ENCODE results near the gene CIITA.

Gene CIITA

GRCh38 chr16:10888320-10888937, 11.4 kb downstream of the CIITA start:
- Histone ChIP-seq H3K9me3 (no peaks in the 10 kb centered on the region), H3K36me3 (no peaks in the 10 kb centered on the region), H3K4me1 (no peaks in the 10 kb centered on the region), H3K27me3 (peaks cover 5% of the 10 kb centered on the region; the same call in 1 of the 2 replicates), H3K4me3 (ENCODE audit: low read depth, low read length) (no peak overlapping the region)
- DNase-seq: no peak
- TF ChIP-seq CTCF (IDR thresholded peaks at IDR 0.05; ENCODE audit: low read depth, low read length): no peak

GRCh38 chr16:10889855-10890254, 12.9 kb downstream of the CIITA start:
- no peak for DNase-seq
- no peaks in the 10 kb centered on the region for H3K36me3 ChIP-seq
- H3K4me3 ChIP-seq (ENCODE audit: low read depth, low read length): no peak overlapping the region
- no peaks in the 10 kb centered on the region for H3K4me1 ChIP-seq
- peaks cover 9% of the 10 kb centered on the region; the same call in 1 of the 2 replicates for H3K27me3 ChIP-seq
- no peaks in the 10 kb centered on the region for H3K9me3 ChIP-seq
- no peak for TF ChIP-seq CTCF (IDR thresholded peaks at IDR 0.05; ENCODE audit: low read depth, low read length)

- Histone ChIP-seq H3K27me3 (peaks cover 24% of the 10 kb centered on the region), H3K36me3 (no peaks in the 10 kb centered on the region), H3K4me1 (no peaks in the 10 kb centered on the region), H3K4me3 (ENCODE audit: low read depth, low read length) (no peak overlapping the region), H3K9me3 (no peaks in the 10 kb centered on the region)
- no peak for DNase-seq
- no peak for TF ChIP-seq CTCF (IDR thresholded peaks at IDR 0.05; ENCODE audit: low read depth, low read length)
These were observed 15.8 kb downstream of the CIITA start for GRCh38 chr16:10892782-10893318.

- Histone ChIP-seq H3K9me3 (no peaks in the 10 kb centered on the region), H3K36me3 (no peaks in the 10 kb centered on the region), H3K27me3 (peaks cover 24% of the 10 kb centered on the region), H3K4me3 (ENCODE audit: low read depth, low read length) (no peak overlapping the region), H3K4me1 (no peaks in the 10 kb centered on the region)
- no peak for TF ChIP-seq CTCF (IDR thresholded peaks at IDR 0.05; ENCODE audit: low read depth, low read length)
- no peak for DNase-seq
These were observed 18.3 kb downstream of the CIITA start for GRCh38 chr16:10895053-10895946.

- Histone ChIP-seq H3K4me1 (no peaks in the 10 kb centered on the region), H3K9me3 (no peaks in the 10 kb centered on the region), H3K36me3 (no peaks in the 10 kb centered on the region), H3K27me3 (peaks cover 24% of the 10 kb centered on the region), H3K4me3 (ENCODE audit: low read depth, low read length) (no peak overlapping the region)
- DNase-seq: no peak
- no peak for TF ChIP-seq CTCF (IDR thresholded peaks at IDR 0.05; ENCODE audit: low read depth, low read length)
These were observed 19.2 kb downstream of the CIITA start for GRCh38 chr16:10896165-10896564.

Measured in BE2C (cell line).